GM13977 (cell line): ENCODE measurements around the gene ZNF678.
"Not testable (repeated sequence)": the region's sequence is repeated elsewhere in the genome, so short reads cannot be mapped to it uniquely, and the experiment has no call there.

Experiments
- DNase-seq: peaks from one replicate; pipeline ENCODE4 v3.0.0; 2012; ENCODE audit warnings: low spot score
- in situ Hi-C: fragments of 300-500 bp; cut with MboI; formaldehyde crosslinking; loops from one replicate; pipeline ENCODE4 v1.12.0; 2022; ENCODE audit warnings: low sequenced_read_pairs, low pct_unique_long_range_greater_than_20kb, mixed read lengths, inconsistent platforms; ENCODE audit not compliant: unreplicated experiment
- TF ChIP-seq, protein P1 (sequence below): IDR thresholded peaks from 2 replicates; pipeline ENCODE4 v1.5.1; 2012; ENCODE audit warnings: mild to moderate bottlenecking, control low read depth; ENCODE audit not compliant: insufficient read depth; ENCODE audit errors: extremely low read depth, missing control alignments

Gene ZNF678

GRCh38 chr1:227546059-227546458, 17.3 kb upstream of the ZNF678 start:
- no peak for DNase-seq
- in situ Hi-C loops: no loop called here
- TF ChIP-seq, protein P1, sequence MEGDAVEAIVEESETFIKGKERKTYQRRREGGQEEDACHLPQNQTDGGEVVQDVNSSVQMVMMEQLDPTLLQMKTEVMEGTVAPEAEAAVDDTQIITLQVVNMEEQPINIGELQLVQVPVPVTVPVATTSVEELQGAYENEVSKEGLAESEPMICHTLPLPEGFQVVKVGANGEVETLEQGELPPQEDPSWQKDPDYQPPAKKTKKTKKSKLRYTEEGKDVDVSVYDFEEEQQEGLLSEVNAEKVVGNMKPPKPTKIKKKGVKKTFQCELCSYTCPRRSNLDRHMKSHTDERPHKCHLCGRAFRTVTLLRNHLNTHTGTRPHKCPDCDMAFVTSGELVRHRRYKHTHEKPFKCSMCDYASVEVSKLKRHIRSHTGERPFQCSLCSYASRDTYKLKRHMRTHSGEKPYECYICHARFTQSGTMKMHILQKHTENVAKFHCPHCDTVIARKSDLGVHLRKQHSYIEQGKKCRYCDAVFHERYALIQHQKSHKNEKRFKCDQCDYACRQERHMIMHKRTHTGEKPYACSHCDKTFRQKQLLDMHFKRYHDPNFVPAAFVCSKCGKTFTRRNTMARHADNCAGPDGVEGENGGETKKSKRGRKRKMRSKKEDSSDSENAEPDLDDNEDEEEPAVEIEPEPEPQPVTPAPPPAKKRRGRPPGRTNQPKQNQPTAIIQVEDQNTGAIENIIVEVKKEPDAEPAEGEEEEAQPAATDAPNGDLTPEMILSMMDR: no peak

DNA sequence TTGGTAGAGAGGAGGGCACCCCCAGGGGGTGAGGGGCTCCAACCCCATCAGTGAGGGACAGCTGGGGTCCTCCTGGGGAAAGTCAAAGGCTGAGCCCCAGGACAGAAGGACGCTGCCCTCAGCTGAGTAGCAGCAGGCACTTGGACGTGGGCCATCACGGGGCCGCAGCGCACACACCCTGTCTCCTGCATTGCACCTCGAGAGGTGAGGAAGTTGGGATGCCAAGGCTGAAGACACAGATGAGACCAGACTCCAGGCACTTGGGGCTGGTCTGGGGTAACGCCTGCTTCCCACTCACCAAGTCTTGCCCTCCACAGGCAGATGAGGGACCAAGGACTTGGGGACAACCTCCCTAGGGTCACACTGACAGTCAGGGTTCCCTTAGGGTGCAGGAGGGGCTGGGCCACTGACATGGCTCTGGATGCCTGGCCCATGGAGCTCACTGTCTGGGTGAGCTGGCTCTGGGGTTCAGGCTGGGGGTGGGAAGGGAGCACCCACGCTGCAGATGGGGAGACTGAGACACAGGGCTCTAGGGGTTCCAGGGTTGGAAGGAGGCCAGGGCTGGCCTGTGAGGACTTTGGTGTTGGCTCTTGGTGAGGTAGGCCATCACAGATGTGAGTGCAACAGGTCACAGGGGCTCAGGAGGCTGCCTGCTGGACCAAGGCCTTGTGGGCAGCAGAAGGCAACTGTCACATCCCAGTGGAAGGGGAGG, 16.6 kb upstream of the ZNF678 start:
- no peak for DNase-seq
- in situ Hi-C loops: no loop called here
- TF ChIP-seq, protein P1: no peak

DNA sequence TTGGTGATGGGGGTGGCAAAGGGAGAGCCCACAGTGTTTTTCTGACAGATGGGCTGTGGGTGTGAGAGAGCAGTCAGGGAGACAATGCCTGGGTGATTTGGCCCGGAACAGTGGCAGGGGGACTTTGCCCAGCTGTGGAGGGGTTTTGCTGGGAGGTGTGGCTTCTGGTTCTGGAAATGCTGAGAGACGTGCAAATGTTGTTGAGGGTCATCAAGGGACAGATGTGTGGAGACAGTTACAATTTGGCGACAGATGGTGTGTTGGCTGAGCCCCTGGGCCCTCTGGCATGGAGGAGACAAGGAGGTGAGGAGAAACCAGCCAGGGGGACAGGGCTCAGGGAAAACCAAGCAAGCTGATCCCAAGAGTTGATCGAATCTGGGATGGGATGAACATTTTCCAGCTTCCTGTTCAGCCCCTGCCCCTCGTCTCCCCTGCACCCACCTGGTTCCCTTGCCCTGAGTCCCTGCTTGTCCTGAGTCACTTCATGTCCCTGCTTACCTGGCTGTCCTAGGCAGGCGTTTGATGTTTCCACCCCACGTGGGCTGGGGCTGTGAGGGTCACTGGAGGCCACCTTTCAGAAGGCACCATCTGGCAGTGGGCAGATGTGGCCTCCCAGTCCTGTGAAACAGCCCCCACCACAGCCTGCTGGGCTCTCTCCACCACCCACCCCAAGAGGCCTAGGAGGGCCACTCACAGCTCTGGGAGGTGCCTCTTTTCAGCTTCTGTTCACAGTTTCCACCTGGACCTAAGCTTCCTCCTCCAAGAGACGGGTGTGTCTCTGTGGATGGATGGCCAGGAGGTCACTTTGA, 15.8 kb upstream of the ZNF678 start:
- TF ChIP-seq, protein P1: no peak
- in situ Hi-C loops: no loop called here
- no peak for DNase-seq

GRCh38 chr1:227548119-227548397, 15.3 kb upstream of the ZNF678 start:
- no peak for DNase-seq
- in situ Hi-C loops: no loop called here
- TF ChIP-seq, protein P1: no peak

DNA sequence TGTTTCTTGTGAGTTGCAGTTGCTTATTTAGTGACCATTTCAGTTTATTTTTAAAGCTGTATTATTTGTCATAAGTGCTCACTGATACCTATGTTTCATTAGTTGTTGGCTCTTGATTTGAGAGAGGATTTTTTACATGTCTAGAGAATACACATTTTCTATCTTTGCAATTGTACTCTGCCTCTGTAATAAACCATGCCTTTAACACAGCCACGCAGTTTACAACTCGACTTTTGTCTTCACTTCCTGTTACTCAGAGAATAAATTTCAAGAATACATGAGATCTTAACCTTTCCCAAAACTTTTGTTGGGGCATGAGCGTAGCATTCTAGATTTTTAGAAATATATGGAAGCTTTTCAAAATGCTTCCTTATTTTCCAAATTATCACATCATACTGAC, 14.9 kb upstream of the ZNF678 start:
- in situ Hi-C loops: no loop called here
- DNase-seq: no peak
- TF ChIP-seq, protein P1: no peak

DNA sequence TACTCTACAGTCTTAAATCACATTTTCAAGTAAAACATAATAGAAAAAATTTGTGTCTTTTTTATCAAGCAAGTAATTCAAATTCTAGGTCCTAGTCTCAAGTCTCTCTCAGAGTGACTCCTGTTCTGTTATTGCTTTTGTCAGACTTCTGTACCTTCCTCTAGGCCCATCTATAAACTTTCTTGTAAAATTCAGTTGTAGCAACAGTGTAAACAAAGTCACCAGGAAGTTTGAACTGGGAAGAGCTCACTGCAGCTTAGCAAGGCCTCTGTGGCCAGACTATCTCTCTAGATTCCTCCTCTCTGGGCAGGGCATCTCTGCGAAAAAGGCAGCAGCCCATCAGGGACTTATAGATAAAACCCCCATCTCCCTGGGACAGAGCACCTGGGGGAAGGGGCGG, 13.5 kb upstream of the ZNF678 start:
- TF ChIP-seq, protein P1: no peak
- in situ Hi-C loops: no loop called here
- no peak for DNase-seq

- in situ Hi-C loops, DNase-seq: not testable (repeated sequence)
Measured at GRCh38 chr1:227551881-227552280, 11.5 kb upstream of the ZNF678 start.
